A549 (cell line): Measurements from ENCODE around the gene PPFIA4. TPM values are rescaled to one million over a fixed set of nuclear protein-coding genes. Genes with fewer than 3 reads are reported as not detected.

Experiments
- ATAC-seq, 2 experiments: fragments of 200-7000 bp in 1 of 2; fragments of >200 bp in 1 of 2; cut with Nextera tagmentation in 1 of 2; cut with Tn5 transposase in 1 of 2; 3 replicates each; pipeline versions ENCODE4 v1.8.0 to v1.9.1; 2018 to 2020; ENCODE audit warnings: mild to moderate bottlenecking in 1 of 2, moderate library complexity in 1 of 2
- CTCF ChIA-PET: fragments of 300-600 bp; sonication (Branson Sonifier 250); formaldehyde crosslinking; extraction: SDS; loops from one replicate; lab custom pipeline; 2021; ENCODE audit warnings: antibody characterized with exemption, inconsistent platforms; lab: Yijun Ruan, JAX
- POLR2A ChIA-PET: fragments of 350-600 bp; formaldehyde crosslinking; extraction: SDS; loops from one replicate; lab custom pipeline; 2021; ENCODE audit warnings: antibody characterized with exemption, inconsistent platforms; lab: Yijun Ruan, JAX
- DNase-seq, 2 experiments: peaks; one replicate each; pipeline versions ENCODE4 v3.0.0 to v3.0.0-alpha.2; 2011 to 2016; ENCODE audit warnings: low read depth in 1 of 2, low spot score in 1 of 2
- FAIRE-seq: peaks from 2 replicates; lab custom pipeline; 2011; peaks lifted over from hg19 to GRCh38; lab: Jason Lieb, UNC
- H3K27ac ChIP-seq, 2 experiments: fragments of >200 bp; sonication (Bioruptor Twin); formaldehyde crosslinking; 3 replicates each; pipeline ENCODE4 v1.5.1; 2016 to 2017
- H3K4me1 ChIP-seq: fragments of >200 bp; sonication (Bioruptor Twin); formaldehyde crosslinking; 3 replicates; pipeline ENCODE4 v1.6.1; 2016
- H3K4me2 ChIP-seq: fragments of >200 bp; sonication (Bioruptor Twin); formaldehyde crosslinking; 3 replicates; pipeline ENCODE4 v1.6.1; 2016
- H3K4me3 ChIP-seq: fragments of >200 bp; sonication (Bioruptor Twin); formaldehyde crosslinking; 3 replicates; pipeline ENCODE4 v1.5.1; 2016
- H3K9me3 ChIP-seq: fragments of >200 bp; sonication (Bioruptor Twin); formaldehyde crosslinking; 3 replicates; pipeline ENCODE4 v1.6.1; 2016
- BCL3 ChIP-seq: fragments of >200 bp; sonication (Bioruptor Twin); formaldehyde crosslinking; IDR thresholded peaks from 3 replicates; pipeline ENCODE4 v1.6.1; 2016
- CTCF ChIP-seq: fragments of >200 bp; sonication (Bioruptor Twin); formaldehyde crosslinking; IDR thresholded peaks from 3 replicates; pipeline ENCODE4 v1.5.1; 2016
- EP300 ChIP-seq, 2 experiments: fragments of >200 bp; sonication (Bioruptor Twin); formaldehyde crosslinking; IDR thresholded peaks; 2 replicates in 1 of 2; 3 replicates in 1 of 2; pipeline ENCODE4 v1.6.1; 2016 to 2017
- FOSB ChIP-seq: fragments of 250-450 bp; sonication (Bioruptor Pico); IDR thresholded peaks from 2 replicates; pipeline ENCODE4 v1.5.0; 2020; ENCODE audit warnings: mild to moderate bottlenecking, moderate library complexity
- FOXS1 ChIP-seq: fragments of 250-450 bp; sonication (Bioruptor Pico); IDR thresholded peaks from 2 replicates; pipeline ENCODE4 v1.5.0; 2020; ENCODE audit warnings: mild to moderate bottlenecking, moderate library complexity
- HMGXB4 ChIP-seq: fragments of 250-450 bp; sonication (Bioruptor Pico); IDR thresholded peaks from 2 replicates; pipeline ENCODE4 v1.5.0; 2021; ENCODE audit warnings: mild to moderate bottlenecking, moderate library complexity, borderline replicate concordance
- HOXA7 ChIP-seq: fragments of 250-450 bp; sonication (Bioruptor Pico); IDR thresholded peaks from 2 replicates; pipeline ENCODE4 v1.5.0; 2020; ENCODE audit warnings: mild to moderate bottlenecking, moderate library complexity
- MAZ ChIP-seq: fragments of 150-350 bp; IDR thresholded peaks from 2 replicates; pipeline ENCODE4 v1.6.1; 2014; ENCODE audit warnings: antibody characterized with exemption, low read depth, low read length, borderline replicate concordance
- MYC ChIP-seq: IDR thresholded peaks from 2 replicates; pipeline ENCODE4 v1.6.1; 2012; ENCODE audit warnings: mild to moderate bottlenecking, inconsistent platforms, low read length, improper control_type of control experiment, borderline replicate concordance
- NFE2L2 ChIP-seq: fragments of 150-350 bp; conservative IDR thresholded peaks from 2 replicates; pipeline ENCODE4 v1.6.1; 2014; ENCODE audit warnings: low read length
- POLR2A ChIP-seq: IDR thresholded peaks from 2 replicates; pipeline ENCODE4 v1.6.1; 2012; ENCODE audit warnings: mild to moderate bottlenecking, low read length
- REST ChIP-seq: fragments of 200-600 bp; sonication (generic); IDR thresholded peaks from 2 replicates; pipeline ENCODE4 v1.6.1; 2016; ENCODE audit warnings: antibody characterized with exemption, mild to moderate bottlenecking, moderate library complexity
- RFX5 ChIP-seq: fragments of 450-650 bp; IDR thresholded peaks from 2 replicates; pipeline ENCODE4 v1.7.1; 2014; ENCODE audit warnings: antibody characterized with exemption, mild to moderate bottlenecking, moderate library complexity
- RNF2 ChIP-seq: fragments of 200-600 bp; sonication (generic); IDR thresholded peaks from 2 replicates; pipeline ENCODE4 v1.6.1; 2016; ENCODE audit warnings: low read depth, mild to moderate bottlenecking, antibody characterized with exemption, moderate library complexity, borderline replicate concordance
- TP53 ChIP-seq: fragments of 250-450 bp; sonication (Bioruptor Pico); IDR thresholded peaks from 2 replicates; pipeline ENCODE4 v1.5.0; 2021; ENCODE audit warnings: mild to moderate bottlenecking, moderate library complexity
- ZFP36 ChIP-seq: fragments of 450-650 bp; IDR thresholded peaks from 2 replicates; pipeline ENCODE4 v1.6.1; 2014; ENCODE audit warnings: borderline replicate concordance; ENCODE audit not compliant: partially characterized antibody
- WGBS: methylation state at CpG from one replicate; pipeline ENCODE4 v1.1.6; 2017; ENCODE audit errors: missing lambda C conversion rate; 5-methylcytosine and 5-hydroxymethylcytosine counted together
- polyA plus RNA-seq, 4 experiments: library from polyadenylated mRNA; depleted of rRNA in 3 of 4; stranded (reverse); fragments of >200 nt; fragmentation: RNase III in 1 of 4; extraction: RNeasy Plus Mini Kit Qiagen cat#74134 plus additional on column Dnase treatment in 1 of 4; gene quantifications; 2 replicates in 3 of 4; 3 replicates in 1 of 4; pipeline ENCODE4 v1.2.3, GENCODE V29; 2011 to 2017

Gene PPFIA4
- polyA plus RNA-seq, 2 of the 4 experiments (the other 2 are of a cell fraction) = 0.47 to 0.63 TPM

- TF ChIP-seq BCL3 (0 out of 3 replicates have a peak, but pooled peaks have one; percentile 31), ZFP36 (no peak), CTCF (no peak)
Observed at GRCh38 chr1:203026031-203026665, at the start of gene PPFIA4 (continued).

- POLR2A ChIA-PET = no interaction called here
- H3K4me2 ChIP-seq = no peak overlapping the region
Observed at GRCh38 chr1:202976633-202977032, 49.7 kb upstream of the PPFIA4 start.

More at GRCh38 chr1:202976633-202977032, 49.7 kb upstream of the PPFIA4 start:
- H3K4me1 ChIP-seq = no peaks in the 10 kb centered on the region
- CTCF ChIA-PET = interaction anchor here (0.9 to 1.7 kb wide), 4 partner anchors 20 to 296 kb away, joined by 3 to 4 read pairs (median 4); no protein-coding TSS in a partner anchor
- no peaks in the 10 kb centered on the region for H3K9me3 ChIP-seq
- FAIRE-seq (no peak), DNase-seq (no peak), ATAC-seq (no peak)
- H3K4me3 ChIP-seq = no peak overlapping the region
- WGBS = 17% methylated on average over 3 of the region's 3 CpGs
- H3K27ac ChIP-seq = no peak overlapping the region
- TF ChIP-seq RFX5 (no peak), RNF2 (no peak), NFE2L2 (no peak), REST (no peak), MYC (no peak), EP300 (IDR thresholded peaks at IDR 0.05) (no peak), TP53 (CRISPR knock-in tag) (no peak), MAZ (no peak), HMGXB4 (no peak), POLR2A (no peak), FOXS1 (CRISPR knock-in tag) (no peak), ZFP36 (no peak), HOXA7 (CRISPR knock-in tag) (no peak), FOSB (CRISPR knock-in tag) (no peak)
